ENCODE results near the gene NTRK3.

The NTRK3 gene

DNA sequence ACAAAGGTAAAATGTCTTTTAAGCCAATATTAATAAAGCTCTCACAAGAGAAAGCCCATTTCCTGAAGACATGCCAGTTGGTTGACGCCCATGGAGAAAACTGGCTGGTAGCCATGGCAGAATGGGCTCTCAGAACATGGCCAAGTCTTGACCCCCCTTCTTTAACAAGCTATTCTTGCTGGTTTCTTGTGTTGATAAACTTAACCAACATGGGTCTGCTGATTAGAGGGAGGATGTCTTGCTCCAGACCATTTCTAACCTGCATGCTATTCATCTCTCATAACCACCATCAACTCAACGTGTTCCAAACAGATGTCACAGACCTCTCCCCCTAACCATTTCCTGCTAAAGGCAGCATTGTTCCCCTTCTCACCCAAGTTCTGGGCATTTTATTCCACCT, 25.7 kb downstream of the NTRK3 start:
- DNase-seq (ENCODE audit: low spot score) = no peak

DNA sequence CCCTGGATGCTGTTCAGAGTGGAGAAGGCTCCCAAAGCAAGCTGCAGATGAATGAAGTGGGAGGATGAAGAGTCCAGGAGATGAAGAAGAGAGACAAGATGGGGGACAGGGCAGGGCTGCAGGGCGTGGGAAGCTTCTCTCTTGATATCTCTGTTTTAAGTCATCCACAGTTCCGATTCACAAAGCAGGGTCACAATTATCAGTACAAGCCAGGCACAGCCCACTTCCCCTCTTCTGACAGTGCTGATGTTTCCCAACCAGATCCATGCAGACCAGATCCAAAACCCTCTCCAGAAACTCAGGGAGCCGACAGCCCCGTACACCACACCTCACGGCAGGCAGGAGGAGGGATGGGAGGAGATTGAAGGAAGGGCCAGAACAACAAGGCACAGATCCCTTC, 31.1 kb downstream of the NTRK3 start:
- no peak for DNase-seq (ENCODE audit: low spot score)

DNA sequence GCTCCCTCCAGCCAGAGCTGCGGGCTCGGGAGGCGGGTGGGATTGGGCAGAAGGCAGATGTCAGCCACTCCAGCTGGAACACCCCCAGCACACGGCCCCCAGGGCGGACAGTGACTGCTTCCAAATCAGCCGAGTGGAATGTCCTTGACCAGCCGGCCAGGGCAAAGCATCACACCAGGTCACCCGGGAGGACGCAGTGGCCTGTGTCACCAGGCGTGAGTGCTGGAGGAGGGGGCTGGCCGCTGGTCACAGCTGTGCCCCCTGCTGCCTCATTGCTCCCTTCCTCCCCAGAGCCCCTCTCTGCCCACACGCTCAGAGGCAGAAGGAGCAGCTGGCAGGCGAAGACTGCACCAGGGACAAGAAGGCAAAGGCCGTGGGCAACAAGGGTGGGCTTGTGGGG, 33.5 kb downstream of the NTRK3 start:
- no peak for DNase-seq (ENCODE audit: low spot score)

DNA sequence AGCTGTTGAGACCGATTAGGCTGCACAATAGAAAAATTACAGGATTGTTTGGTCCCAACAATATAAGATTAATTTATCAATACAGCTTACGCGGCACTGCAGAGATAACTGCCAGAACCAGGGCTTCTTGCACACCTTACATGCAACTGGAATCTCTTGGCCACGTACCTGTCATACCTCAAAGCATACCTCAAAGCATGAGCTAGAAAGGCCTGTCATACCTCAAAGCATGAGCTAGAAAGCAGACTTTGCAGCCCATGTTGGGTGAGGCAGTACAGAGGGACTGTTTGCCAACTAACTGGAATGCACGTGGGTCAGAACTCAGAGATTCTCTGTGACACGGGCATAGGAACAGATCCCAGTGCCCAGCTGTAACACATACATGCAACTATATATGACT, 34.7 kb downstream of the NTRK3 start:
- no peak for DNase-seq (ENCODE audit: low spot score)

DNA sequence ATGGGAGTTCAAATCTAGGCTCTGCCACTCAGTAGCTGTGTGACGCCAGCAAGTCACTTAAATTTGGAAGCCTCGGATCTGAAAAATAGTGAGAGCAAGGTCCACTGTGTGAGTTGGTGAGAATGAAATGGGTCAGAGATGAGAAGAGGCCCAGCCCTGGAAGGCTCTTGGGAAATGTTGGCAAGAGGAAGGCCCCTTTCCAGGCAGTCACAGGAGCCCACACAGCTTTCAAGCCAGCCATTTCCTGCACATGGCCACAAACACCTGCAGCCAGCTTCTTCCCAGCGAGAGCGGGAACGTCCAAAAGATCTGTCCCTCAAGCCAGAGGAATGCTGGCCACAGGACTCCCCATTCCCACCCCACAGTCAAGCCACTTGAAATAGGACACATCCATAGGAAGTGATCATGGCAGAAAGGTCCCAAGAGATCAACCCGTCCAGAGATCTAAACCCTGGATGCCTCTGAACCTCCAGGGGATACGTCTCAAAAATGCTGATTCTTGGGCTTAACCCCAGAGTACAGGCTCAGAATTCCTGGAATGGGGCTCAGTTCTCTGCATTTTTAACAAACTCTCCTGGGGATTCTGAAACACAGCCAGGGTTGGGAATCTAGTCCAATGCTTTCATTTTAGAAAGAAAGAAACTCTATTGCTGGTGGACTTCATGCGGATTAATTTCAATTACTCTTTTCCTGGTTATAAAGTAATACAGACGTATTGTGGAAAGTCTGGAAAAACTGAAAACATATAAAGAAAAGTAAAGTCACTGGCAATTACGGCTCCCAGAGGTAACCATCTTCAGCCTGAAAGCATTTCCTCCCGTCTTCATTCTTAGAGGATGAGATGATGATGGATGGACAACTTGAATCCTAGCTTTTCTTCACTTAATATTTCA, 35.9 kb downstream of the NTRK3 start:
- no peak for DNase-seq (ENCODE audit: low spot score)

DNA sequence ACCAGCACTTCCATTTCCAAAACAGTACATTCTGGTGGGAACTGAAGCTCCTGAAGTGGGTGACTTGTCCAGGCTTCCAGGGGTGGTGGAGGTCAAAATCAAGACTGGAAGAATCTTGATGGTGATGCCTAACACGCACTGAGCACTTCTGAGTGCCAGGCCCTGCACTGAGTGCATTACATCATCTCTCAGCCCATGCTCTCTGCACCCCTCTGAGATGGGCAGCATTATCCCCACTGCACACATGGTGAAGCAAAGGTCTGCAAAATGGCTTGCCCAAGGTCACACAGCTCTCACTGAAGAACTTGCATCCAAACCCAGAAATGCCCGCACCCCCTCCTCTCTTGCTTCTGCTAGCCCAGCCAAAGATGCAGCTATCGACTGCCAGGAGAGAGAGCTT, 36.9 kb downstream of the NTRK3 start:
- DNase-seq (ENCODE audit: low spot score) = peak; percentile 40

DNA sequence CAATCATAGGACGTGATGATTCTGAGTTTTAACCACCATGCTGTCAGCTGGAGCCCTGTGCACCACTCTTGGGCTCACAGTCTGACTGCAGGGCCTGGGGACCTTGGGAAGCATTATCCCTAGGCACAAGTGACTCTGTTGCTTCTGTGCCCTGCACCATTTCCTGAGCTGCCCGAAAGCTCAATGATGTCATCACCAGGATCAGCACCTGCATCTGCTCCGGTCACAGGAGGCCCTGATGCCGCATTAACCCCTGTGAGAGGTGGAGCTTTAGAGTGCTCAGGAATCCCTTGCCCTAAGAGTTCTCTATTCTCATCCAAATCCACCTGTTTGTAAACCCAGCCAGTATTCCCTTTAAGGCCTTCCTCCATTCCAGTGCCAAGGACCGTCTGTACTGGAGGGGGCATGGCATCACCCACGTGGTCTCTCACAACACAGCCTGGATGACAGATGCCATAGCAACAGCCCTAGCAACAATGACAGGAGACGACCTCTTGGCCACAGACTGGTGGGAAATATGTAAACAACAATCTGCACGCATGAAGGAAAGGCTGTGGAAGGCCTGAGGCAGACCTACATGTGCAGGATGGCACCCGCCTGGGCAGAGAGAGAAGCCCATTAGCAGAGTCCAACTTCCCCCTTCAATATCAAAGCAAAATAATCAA, 37.9 kb downstream of the NTRK3 start:
- DNase-seq (ENCODE audit: low spot score) = peak; percentile 96

DNA sequence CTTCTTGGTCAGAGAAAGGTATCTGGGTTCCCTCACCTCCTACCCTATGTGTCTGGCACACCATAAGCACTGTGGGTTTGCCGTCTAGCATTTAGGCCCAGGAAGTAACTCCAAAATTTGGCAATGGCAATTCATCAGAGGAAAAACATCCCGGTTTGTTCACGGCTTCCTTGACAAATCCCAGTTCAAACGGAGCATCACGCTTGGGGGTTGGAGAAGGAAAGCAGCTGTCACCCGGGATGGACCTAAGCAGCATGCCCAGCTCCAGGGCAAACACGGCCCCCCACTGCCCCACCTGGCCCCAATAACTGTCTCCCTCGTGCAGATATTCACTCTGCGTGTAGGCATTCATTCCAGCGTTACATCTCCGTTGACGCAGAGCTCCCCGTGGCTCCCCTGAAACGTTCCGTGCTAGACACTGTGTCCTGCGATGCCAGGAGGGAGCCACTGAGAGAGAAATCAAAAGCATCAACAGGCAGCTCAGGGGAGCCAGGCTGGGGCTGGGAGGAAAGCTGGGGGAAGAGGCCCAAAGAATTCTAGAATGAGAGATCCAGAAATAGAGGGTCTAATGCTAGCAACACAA, 41.4 kb downstream of the NTRK3 start:
- peak; percentile 72 for DNase-seq (ENCODE audit: low spot score)

DNA sequence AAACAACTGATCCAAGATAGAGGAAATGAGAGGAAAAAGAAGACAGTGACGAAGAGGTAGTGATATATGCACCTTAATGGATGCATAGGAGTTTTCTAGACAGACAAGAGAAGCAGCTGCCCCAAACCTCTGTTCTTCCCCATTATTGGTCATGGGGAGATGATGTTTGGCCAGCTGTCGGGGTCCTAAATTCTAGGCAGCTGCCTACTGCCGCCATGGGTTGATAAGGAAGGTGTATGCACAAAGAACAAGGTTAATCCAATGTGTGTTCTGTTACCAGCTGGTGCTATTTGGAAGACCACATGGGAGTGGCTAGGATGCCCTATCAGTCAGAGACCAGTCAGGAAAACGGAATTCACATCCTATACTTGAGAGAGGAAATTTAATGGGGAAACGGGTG, 47.4 kb downstream of the NTRK3 start:
- DNase-seq (ENCODE audit: low spot score) = no peak

DNA sequence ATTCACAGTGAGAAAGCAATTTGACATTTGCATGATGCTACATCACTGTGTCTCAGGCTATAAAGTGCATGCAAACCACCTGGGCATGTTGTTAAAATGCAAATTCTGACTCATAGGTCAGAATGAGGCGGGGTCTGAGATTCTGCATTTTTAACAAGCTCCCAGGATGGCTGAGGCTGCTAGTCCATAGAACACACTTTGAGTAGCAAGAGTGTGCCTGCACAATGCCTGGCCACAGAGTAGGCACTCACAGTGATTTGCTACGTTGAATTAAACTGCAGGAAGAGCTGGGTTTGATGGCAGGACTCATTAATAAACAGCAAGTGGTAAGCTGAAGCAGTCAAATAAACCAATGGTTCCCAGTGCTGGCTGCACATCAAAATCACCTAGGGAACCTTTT, 48.1 kb downstream of the NTRK3 start:
- no peak for DNase-seq (ENCODE audit: low spot score)

DNA sequence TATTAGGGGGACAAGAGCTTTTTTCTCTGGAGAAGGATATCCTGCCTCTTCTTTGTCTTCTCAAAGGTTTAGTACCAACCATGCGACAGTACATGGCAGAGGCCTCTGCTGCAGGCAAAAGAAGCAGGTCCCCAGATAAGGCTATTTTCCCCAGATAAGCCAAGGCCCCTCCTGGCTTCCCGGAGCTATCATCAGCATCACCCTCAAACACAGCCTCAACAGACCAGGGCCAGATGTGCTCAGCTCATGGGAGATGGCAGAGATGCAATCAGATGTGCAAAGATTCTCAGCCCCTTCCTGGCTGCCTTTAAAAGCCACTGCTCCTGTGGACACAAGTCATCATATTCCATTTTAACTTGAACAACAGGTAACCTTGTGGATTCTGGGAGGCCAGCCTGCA, 49.0 kb downstream of the NTRK3 start:
- no peak for DNase-seq (ENCODE audit: low spot score)

DNA sequence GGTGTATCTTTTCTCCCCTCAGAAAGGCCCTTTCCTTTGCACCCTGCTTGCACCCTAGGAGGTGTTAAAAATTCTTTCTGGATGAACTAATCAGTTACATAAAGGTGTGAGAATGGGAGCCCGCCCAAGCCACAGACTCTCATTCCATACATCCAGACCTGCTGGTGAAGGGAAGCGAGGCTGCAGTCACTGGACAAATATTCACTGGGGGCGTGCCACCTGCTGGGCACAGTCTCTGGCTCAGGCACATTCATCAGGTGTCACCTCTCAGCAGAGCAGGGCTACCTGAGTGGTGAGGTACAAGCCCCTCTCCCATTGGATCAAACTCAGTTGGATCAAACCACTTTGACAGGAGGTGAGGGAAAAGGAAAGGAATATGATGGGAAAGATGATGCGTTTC, 52.0 kb downstream of the NTRK3 start:
- no peak for DNase-seq (ENCODE audit: low spot score)

DNA sequence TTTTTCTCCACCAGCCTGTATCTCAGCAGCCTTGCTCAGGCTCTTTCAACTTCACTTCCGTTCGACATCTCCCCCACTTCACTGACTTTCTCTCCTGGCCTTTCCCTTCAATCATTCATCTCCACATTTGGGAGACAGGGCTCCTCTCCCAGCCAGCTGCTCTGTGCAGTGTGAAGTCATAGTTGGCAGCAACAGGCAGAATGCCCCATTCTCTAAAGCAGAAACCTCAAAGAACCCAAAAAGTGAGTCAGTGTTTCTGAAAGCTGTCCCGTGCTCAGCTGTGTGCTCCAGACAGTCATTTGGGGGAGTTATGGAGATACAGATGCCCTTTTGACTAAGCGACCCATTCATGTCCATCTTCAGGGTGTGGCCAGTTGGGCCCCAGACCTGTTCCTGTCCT, 54.3 kb downstream of the NTRK3 start:
- DNase-seq (ENCODE audit: low spot score) = no peak

DNA sequence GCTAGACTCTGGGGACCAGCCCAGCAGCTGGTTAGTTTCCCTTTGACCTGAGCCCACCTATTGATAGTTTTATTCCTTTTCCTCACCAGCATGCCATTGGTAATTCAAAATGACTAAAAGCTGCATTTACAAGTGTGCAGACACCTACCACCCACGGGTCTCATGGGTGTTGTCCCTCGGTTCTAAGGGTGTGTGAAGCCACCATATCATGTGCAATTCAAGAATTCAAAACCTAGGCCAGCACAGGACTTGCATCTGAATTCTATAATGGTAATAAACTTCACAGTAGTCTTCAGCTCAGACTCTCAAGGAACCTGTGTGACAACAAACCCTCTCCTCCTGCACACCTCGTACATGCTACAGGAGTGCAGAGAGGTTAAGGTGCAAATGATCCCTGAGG, 55.3 kb downstream of the NTRK3 start:
- no peak for DNase-seq (ENCODE audit: low spot score)

DNA sequence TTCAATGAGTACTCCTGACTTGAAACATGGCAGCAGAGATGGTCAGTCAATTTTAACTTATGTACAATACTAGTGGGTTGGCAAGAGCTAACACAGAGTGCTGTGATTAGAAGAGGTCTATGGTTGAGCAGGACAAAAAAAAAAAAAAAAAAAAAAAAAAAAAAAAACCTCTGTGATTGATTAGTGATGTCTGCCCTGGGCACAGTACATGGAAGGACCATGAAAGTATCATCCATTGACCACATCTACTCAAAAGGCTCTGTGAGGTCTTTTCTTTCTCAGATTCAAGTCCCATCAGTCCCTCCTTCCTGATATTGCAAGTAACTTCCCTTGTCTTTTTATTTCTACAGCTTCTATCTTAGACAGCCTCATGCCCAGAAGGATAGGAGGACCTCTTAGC, 59.6 kb downstream of the NTRK3 start:
- no peak for DNase-seq (ENCODE audit: low spot score)

DNA sequence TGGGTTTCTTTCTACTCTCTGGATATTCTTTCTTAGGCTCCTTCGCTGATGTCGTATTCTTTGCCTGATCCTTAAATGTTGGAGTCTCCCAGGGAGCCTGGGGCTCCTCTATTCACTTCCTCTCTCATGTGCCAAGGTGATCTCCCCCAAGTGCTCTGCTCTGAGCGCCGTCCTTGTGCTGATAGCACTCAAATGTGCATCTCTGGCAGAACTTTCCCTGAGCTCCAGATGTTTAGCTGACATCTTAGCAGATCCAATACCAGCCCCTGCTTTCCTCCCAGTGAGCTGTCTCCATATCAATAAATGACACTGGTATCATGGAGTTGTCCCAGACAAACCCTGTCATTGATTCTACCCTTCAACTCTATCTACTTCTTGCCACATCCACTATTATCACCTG, 62.4 kb downstream of the NTRK3 start:
- no peak for DNase-seq (ENCODE audit: low spot score)

DNA sequence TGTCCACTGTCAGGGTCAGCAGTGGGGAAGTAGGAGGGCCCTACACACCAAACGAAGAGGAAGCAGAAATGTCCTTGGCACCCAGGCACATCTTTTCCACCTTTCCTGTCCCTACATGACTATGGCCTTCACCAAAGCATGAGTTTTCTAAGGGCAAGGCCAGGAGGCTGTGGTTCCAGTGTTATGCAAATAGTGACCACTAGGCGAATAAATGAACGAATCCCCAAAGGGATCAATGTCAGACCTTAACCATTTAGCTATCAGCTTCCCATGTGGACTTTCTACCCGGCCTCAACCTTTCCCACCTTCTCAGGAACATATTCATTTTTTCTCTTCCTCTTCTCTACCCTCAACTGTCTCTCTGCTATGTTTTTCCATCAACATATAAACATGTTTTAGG, 63.1 kb downstream of the NTRK3 start:
- DNase-seq (ENCODE audit: low spot score) = no peak

DNA sequence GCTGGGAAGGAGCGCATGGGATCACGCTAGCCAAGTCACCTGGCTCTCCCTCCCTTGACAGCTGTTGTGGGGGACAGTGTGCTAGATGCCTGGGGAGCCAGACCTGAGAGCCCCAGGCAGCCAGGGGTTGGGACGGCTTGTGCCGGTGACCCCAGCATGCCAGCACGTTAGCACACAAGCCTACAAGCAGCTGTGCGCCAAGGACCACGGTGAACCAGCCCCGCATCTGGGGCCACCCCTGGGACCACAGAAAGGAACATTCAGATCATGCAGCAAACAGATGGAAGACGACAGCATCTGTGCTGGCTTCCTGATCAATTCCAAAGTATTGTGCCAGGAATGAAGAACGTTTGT, 64.8 kb downstream of the NTRK3 start:
- DNase-seq (ENCODE audit: low spot score) = no peak

DNA sequence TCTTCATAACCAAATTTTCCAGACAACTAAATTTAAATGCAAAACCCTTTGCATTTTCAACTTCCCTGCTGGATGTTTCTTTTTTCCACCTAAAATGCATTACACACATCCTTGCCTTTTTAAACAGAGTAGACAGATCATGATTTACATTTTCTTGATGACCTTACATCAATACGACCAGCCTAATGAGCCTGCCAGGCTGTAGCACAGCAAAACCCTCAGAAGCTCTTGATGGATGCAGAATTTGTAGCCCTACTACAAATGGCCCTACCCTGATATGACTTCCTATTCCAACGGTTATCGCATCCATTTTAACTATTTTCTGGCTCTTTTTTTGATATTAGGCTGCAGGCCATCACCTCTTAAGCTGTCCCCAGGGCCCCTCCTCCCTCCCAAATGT, 66.3 kb downstream of the NTRK3 start:
- no peak for DNase-seq (ENCODE audit: low spot score)

DNA sequence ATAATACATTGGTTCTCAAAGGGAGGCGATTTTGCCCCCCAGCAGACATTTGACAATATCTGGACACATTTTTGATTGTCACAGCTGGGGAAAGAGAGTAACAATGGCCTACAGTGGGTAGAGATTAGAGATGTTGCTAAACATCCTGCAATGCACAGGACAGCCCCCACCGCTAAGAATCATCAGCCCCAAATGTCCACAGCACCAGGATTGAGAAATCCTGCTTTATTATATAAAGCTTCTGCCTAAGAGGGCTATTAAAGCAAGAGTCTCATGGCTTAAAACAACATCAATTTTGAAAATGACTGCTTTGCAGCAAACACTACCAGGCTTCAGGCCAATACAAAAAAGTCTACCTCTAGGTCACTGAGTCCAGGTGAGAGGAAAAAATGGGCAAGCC, 68.2 kb downstream of the NTRK3 start:
- no peak for DNase-seq (ENCODE audit: low spot score)

DNA sequence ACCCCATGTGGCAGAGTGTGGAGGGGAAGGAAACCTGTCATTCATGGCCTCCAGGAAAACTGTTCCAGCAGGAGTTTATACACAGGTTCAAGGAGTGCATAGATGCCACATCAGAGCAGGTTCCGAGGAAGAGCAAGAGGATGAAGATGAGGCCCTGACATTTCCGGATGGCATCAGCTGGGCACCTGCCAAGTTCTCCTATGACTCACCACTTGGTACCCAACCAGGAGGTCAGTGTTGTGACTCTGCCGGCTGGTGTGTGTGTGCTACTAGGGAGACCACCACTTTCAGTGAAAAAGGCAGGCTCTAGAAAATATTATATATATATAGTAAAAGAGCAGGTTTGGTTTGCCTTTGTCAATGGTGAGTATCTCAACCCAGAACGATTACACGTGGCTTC, 69.3 kb downstream of the NTRK3 start:
- DNase-seq (ENCODE audit: low spot score) = peak; percentile 31

DNA sequence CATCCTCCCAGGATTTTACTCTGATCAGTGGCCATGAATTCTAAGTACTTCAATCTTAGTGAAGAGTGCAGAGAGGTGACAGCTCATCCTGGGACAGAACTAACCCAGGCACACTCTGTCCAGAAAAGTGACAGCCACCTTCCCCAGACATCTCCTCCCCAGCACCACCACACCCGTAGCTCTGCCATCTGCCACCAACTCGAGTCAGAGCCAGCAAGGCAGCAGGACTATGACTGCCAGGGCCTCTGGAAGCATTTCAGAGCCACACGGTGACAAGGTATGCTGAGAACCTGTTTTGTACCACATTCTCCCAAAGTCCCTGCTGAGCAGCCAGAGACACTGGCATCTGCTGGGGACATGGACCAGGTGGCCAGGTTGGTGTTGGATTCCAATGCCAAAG, 71.0 kb downstream of the NTRK3 start:
- peak; percentile 99 for DNase-seq (ENCODE audit: low spot score)

DNA sequence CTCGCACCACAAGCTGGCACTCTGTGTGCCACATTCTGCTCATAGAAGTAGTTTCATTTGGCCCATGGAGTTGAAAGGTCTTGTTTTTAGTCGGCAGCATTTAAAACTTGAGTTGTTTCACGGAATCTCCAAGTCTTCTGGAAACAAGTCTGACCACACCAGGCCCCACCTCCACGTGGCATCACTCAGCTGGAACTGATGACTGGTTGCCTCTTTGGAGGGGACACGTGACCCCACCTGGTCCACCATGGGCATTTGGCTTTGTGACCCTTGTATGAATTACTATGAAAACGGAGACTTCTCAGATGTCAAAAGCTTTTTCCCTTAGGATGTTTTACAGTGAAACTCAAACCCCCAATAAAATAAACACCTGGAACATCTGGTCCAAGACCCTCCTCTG, 74.9 kb downstream of the NTRK3 start:
- no peak for DNase-seq (ENCODE audit: low spot score)

DNA sequence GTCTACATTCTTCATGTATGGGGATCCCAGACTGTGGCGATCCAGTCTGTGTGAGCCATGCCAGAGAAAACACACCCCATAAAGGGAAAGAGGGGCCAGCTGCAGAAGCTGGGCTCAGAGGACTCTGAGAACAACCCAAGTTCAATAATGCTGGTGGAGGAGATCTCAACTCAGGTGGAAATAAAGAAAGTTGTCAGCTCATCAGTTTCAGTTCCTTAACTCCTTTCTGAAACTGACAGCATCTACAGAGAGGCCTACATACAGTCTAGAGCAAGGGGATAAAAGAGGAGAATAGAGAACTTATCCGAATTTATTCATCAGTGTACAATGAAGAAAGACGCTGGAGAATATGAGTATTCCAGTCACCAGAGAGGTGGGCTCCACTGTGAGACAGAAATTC, 77.0 kb downstream of the NTRK3 start:
- DNase-seq (ENCODE audit: low spot score) = no peak

Measured in cerebellar cortex (tissue), 1 donor.